GM19351 (cell line): ENCODE measurements around the gene SPEM1.

Source experiments
- ATAC-seq: cut with Tn5 transposase; IDR thresholded peaks from one replicate; pipeline ENCODE4 v1.9.1; 2021; ENCODE audit warnings: mild to moderate bottlenecking, moderate library complexity; ENCODE audit not compliant: unreplicated experiment

Gene SPEM1

GRCh38 chr17:7439462-7440112, 19.5 kb downstream of the SPEM1 start, which contains the start of gene FGF11:
Gene FGF11 (plus strand): TSS chr17:7439512. CDS start chr17:7439621, 109 bp downstream.
- ATAC-seq = no peak

- no peak for ATAC-seq
Measured at GRCh38 chr17:7440113-7440833, 20.1 kb downstream of the SPEM1 start.

- ATAC-seq = no peak
Measured at GRCh38 chr17:7440834-7441195, 20.7 kb downstream of the SPEM1 start.

- ATAC-seq = no peak
Measured at GRCh38 chr17:7441266-7441665, 21.1 kb downstream of the SPEM1 start.

DNA sequence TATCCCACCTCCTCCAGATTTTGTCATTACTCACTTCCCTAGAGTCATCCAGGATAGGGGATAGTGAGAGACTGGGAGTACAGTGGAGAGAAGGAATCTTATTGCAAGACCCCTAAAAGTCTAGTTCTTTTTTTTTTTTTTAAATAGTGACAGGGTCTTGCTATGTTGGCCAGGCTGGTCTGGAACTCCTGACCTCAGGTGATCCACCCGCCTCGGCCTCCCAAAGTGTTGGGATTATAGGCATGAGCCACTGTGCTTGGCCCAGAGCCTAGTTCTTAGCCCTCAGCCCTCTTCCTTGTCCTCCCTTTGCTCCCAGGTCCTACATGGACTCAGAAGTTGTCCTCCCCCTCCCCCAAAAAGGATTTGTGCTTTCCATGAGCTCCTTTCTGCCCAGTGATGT, 22.0 kb downstream of the SPEM1 start:
- ATAC-seq = no peak

- ATAC-seq = no peak
Measured at GRCh38 chr17:7443499-7444485, 23.7 kb downstream of the SPEM1 start.

- no peak for ATAC-seq
Measured at GRCh38 chr17:7444682-7445618, 24.8 kb downstream of the SPEM1 start, which contains the start of gene CHRNB1. Gene CHRNB1 (plus strand): TSS chr17:7445061. CDS start chr17:7445128, 67 bp downstream.

- ATAC-seq = no peak
Measured at GRCh38 chr17:7445619-7445968, 25.5 kb downstream of the SPEM1 start.

DNA sequence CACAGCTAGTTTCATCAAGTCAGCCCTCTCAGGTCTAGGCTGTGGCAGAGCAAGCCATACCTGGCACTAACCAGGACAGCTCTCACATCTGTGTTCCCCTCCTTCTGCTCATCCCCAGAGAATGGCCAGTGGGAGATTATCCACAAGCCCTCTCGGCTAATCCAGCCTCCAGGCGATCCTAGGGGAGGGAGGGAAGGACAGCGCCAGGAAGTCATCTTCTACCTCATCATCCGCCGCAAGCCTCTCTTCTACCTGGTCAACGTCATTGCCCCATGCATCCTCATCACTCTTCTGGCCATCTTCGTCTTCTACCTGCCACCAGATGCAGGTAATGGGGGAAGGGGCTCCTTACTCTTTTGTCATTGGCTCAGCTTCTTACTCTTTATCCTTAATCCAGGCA, 28.3 kb downstream of the SPEM1 start:
- no peak for ATAC-seq

GRCh38 chr17:7459961-7460545, 39.9 kb downstream of the SPEM1 start:
- ATAC-seq = no peak

DNA sequence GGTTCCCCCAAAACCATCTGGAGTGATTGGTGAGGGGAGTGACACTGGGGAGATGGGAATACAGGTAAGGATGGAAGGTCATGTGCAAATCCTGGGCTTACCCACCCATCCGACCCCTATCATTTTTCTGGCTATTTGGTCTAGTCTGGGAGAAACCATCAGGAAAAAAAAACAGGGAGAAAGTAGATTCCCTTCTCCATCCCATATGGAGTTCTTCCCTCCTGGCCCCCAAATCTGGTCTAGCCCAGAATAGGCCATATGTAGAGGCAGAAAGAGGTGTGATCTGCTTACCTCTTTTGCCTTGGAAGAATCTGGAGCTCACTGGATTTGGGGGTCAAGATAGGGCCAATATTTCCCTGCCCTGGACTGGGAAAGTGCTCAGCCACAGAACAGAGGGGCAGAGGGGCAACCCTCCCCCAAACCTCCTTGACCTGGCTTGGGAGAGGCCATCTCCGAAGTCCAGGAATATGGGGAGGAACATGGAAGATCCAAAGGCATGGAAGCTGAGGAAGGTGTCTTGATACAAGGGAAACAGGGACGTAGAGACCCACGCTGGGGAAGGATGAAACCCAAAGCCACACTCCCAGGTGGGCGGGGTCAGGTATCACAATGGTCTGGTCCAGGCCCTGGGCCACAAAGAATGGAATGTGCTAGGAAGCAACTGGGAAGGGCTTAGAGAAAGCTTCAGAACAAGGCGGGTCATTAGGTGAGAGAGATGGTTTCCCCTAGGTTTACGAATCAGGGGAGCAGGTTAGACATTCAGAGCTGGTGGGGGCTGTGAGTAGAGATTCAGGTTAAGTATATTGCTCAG, 40.9 kb downstream of the SPEM1 start:
- ATAC-seq = no peak

- ATAC-seq = no peak
Measured at GRCh38 chr17:7462474-7463371, 42.6 kb downstream of the SPEM1 start.

DNA sequence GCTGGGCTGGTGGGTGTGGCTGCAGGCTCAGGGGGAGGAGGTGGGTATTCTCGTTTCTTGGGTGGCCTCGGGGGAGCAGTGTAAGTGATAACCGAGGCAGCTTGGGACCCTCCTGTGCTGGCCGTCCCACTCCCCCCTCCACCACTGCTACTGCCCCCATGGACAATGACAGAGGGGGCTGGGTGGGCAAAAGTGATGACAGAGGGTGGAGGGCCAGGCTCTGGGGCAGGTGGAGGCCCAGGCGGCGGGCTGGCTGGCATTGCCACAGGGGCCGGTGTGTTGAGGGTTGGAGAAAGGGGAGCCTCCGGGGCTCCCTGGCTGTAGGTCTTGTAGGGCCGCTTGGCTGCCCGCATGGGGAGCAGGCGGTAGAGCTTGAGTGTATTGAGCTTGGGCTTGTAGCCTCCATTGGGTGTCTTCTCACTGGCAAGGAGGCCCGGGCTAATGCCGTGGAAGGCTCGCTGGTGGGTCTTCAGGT, 43.3 kb downstream of the SPEM1 start:
- ATAC-seq = no peak

DNA sequence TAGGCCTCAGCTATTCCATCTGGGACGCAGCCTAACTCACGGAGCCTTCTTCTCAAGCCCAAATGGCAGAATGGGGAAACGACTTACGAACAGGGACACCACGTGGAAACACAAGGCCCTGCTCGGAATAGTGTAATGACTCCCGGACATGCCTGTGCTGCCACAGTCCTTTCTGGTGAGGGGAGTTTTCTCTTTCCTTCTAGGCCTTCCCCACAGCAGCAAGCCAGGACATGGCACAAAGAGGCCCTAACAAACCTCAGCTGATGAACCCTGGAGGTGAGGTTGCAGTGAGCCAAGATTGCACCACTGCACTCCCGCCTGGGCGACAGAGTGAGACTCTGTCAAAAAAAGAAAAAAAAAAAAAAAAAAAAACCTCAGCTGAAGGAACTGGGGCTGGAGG, 44.0 kb downstream of the SPEM1 start:
- ATAC-seq = no peak

GRCh38 chr17:7465597-7466275, 45.6 kb downstream of the SPEM1 start:
- ATAC-seq = no peak

GRCh38 chr17:7466318-7466638, 46.2 kb downstream of the SPEM1 start:
- no peak for ATAC-seq

DNA sequence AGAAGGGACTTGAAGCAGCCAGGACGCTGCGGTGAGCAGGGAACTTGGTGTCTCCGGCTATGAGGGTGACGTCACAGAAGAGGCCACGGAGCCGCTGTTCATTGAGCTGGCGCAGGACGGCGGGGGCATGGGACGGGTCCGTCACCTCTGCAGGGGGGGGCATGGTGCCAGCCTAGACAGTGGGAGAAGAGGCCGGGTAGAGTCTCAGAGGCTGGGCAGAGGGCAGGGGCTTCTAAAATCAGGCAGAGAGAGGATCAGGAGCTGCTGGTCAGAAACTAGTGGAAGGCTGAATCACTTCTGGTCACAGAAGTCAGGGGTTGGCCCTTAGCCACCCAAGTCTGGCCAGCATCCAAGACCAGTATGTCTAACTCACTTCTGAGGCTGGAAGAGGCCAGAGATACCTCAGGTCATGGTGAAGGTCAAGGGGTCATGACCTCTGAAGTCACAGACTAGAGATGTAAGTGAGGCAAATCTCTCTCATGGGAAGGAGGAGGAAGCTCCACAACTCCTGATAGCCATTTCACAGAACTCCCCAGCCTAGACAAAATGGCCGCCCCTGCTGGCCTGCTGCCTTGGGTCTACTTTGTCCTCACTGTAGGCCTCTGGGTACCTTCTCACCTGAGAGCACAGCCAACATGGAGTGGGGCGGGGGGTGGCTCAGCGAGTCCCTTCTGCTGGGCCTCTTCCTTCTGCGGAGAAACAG, 46.7 kb downstream of the SPEM1 start:
- no peak for ATAC-seq
